SIG-M5 treated with dmso at 0.1 percent for 504 hours (cell line): ENCODE data around the gene POU5F1.
"Not testable (repeated sequence)": the region's sequence is repeated elsewhere in the genome, so short reads cannot be mapped to it uniquely, and the experiment has no call there.

ENCODE experiments used
- DNase-seq: peaks from one replicate; lab custom pipeline; 2025; ENCODE audit not compliant: unreplicated experiment; lab: John Stamatoyannopoulos, UW

POU5F1 gene

GRCh38 chr6:31170600-31170881, at the start of gene POU5F1:
POU5F1 (minus strand) TSS chr6:31170682; CDS start chr6:31170620, 62 bp downstream.
- no peak for DNase-seq

DNA sequence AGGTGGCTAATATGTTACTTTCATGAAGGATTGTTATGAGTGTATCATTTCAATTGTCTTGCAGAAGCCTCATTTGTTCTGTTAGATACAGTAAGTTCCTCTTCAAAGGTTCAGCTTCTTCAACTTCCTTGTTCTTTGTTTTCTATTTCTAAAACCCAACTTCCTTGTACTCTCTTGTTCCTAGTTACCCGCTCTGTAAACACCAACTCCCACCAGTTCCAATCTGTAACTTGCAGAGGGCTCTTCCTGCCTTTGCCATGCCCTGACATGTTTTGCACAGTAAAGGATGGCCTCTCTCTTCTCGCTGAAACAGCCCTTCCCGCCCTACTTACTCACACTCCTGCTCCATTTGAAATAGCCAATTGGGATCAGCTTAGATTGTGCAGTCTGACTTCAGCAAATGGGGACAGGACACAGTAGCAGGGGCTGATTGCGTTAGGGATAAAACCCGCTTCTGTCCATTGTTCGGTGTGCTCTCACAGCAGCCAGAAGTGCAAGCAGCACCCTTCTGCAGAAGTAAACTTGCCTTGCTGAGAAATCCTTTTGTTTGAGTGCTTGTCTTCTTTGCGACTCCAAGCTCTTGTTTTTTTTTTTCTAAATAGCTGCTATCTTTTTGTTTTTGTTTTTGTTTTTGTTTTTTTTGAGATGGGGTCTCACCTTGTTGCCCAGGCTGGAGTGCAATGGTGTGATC, 45.9 kb upstream of the POU5F1 start:
- DNase-seq, result peak; percentile 95

- DNase-seq, result peak; percentile 54
Observed at GRCh38 chr6:31215216-31215615, 44.7 kb upstream of the POU5F1 start.

DNA sequence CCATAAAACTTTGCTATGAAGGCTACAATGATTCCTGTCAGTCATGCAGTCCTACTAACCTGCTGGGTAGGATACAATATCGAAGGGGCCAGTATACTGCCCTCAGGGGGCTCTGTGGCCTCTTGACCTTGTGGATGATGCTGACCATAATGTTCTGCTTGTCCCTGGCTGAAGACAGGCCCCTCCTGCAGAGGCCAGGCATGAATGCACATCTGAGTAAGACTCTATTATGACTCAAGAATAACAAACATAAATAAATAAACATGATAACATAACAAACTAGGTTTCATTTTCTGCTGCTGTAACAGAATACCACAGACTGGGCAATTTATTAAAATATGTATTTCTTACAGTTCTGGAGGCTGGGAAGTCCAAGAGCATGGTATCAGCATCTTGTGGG, 44.0 kb upstream of the POU5F1 start:
- DNase-seq, result no peak

GRCh38 chr6:31210741-31211532, 40.5 kb upstream of the POU5F1 start:
- no peak for DNase-seq

GRCh38 chr6:31210123-31210522, 39.6 kb upstream of the POU5F1 start:
- DNase-seq, result no peak

DNA sequence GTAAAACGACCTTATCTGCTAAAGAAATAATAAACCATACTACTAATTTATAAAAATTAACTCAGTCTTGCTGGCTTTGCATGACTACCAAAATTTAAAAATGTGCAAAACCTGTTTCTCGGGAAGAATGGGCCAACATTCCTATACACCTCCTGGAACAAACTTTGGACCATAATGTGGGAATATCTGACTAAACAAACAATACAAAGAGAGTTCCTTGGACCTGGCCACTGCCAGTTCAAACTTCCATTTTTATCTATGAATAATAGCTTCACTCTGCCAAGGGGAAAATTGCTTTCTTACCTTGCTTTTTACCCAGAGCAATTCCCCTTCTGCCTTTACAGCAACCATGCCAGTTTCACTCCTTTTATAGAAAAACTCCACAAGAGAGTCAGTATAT, 38.7 kb upstream of the POU5F1 start:
- DNase-seq, result no peak

DNA sequence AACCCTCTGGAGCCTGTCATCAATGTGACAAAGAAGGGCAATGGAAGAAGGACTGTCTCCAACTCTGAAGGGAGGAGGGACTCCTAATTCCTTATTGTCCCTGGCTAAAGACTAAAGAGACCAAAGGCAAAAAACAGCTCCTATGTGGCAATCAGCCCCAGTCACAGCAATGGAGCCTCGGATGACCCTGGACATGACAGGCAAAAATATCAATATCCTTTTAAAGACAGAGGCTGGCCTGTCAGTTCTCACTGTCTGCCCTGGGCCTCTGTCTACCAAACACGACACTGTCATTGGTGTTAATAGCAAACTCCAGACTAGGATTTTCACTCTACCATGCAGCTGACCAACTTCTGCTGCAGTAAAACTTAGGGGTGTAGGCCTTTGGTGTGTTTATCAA, 38.0 kb upstream of the POU5F1 start:
- DNase-seq, result no peak

DNA sequence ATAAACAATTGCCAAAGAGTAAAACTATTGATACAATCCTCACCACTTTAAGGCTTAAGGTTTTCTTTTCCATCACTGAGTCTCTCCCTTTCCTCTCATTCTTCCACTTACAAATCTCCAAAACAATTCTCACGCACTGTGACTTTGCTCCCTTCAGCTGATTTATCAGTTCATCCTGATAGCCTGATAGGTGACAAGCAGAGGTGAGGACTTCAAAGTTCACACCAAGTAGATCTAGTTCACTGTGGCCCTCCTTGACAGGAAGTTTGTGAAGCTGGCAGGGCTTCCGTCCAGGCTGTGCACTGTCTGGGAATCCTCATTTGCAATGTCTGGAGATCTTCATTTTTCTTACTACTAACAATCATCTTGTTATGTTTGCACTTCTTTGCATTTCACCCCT, 35.2 kb upstream of the POU5F1 start:
- no peak for DNase-seq

GRCh38 chr6:31204751-31205145, 34.3 kb upstream of the POU5F1 start:
- DNase-seq, result no peak

DNA sequence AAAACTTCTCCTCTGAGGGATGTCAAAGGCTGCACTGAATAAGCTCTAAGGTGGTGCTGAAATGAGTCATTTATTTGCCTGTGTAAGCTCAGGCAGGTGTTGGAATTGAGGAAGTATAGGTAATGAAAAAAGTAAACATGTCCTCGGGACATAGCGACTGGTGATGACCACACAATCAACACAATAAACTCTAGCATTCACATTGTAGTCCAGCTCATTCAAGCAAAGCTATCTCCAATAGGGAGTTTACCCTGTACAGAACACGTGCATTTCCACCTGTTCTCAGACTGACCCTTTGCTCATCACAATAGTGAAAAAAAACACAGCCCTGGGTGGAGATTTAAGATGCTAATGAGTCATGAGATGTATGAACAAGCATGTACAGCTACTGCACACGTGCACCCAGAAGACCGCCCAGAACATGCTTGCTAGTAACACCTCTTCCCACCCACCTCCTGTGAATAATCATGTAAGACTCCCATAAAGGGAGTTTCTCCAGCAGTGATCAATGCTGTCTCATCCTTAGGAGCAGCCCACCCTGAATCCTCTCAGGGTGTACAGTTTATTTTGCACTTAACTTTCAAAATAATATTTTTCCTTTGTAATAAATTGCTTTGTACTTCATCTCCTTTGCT, 33.0 kb upstream of the POU5F1 start:
- DNase-seq, result peak; percentile 81

DNA sequence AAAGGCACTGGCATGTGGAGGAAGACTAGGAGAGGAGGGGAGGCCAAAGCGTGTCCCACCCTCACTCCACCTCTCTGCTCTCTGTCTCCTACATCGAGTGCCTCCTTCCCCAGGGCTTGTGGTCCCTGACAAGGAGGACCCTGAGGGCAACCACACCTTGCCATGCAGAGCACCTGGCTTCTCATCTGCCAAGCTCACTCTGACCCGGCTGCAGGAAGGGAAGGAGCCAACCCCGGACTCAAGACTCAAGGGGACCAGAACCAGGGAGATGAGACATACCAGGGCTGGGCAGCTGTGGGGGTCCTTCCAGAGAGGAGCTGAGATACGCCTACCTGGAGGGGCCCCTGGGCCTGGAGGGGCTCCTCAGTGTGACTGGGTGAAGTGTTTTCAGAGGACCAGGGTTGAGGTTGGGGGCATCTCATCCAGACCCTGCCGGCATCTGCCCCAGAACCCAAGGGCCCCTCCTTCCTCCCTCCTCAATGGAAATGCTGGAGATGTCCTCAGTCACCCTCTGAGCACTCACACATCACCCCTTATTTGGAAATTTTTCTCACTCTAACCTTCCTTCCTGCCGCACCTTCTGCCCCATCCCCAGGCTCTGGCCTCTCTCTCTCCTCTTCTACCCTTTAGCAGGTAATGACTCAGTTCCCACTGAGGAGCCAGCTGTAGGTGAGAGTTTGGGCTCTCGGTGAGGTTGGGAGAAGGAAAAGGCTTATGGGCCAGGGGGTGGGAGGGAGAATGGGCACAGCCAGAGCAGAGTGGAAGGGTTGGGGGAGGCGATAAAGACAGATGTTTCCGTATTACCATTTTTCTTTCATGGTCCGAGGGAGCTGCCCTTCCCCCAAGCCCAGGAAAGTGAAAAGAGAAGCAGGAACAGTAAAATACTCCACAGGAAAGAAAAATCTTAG, 32.0 kb upstream of the POU5F1 start:
- DNase-seq, result no peak

GRCh38 chr6:31199105-31199452, 28.6 kb upstream of the POU5F1 start:
- not testable (repeated sequence) for DNase-seq

GRCh38 chr6:31197559-31198305, 27.2 kb upstream of the POU5F1 start:
- peak; percentile 88 for DNase-seq

DNA sequence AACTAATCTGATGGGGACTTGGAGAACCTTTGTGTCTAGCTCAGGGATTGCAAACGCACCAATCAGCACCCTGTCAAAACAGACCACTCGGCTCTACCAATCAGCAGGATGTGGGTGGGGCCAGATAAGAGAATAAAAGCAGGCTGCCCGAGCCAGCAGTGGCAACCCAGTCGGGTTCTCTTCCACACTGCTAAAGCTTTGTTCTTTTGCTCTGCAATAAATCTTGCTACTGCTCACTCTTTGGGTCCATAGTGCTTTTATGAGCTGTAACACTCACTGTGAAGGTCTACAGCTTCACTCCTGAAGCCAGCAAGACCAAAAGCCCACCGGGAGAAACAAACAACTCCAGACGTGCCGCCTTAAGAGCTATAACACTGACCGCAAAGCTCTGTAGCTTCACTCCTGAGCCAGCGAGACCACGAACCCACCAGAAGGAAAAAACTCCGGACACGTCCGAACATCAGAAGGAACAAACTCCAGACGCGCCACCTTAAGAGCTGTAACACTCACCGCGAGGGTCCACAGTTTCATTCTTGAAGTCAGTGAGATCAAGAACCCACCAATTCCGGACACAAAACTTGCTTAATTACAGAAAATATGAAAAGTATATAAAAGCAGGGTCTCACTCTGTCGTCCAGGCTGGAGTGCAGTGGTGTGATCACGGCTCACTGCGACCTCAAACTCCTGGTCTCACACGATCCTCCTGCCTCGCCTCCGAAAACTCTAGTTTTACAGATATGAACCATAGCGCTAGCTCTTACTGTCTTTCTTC, 26.0 kb upstream of the POU5F1 start:
- DNase-seq, result not testable (repeated sequence)

- DNase-seq, result not testable (repeated sequence)
Observed at GRCh38 chr6:31195308-31195979, 25.0 kb upstream of the POU5F1 start.

- no peak for DNase-seq
Observed at GRCh38 chr6:31194061-31194834, 23.8 kb upstream of the POU5F1 start.

DNA sequence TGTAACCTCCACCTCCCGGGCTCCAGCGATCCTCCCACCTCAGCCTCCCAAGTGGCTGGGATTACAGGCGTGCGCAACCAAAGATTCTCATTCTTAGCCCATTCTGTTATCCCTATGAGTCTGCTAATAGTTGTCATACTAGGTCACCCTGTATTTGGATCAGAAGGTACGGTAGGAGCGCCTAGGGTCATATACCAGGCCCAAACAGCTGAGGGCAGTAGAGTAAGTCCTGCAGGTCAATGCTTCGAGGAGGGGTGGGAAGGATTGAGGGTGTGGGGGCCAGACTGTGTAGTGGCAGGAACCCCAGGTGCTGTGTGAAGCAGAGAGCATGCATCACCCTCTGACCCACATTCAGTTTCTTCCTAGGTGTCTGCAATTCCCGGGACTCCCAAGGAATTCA, 22.7 kb upstream of the POU5F1 start:
- DNase-seq, result no peak
